SU-DHL-6 (cell line): ENCODE results near the gene MICAL2.

Experiments
- H2AFZ ChIP-seq: fragments of 200-600 bp; sonication (generic); 2 replicates; pipeline ENCODE4 v1.6.1; 2014; ENCODE audit warnings: low read depth, mild to moderate bottlenecking, moderate library complexity, mixed read lengths, antibody characterized with exemption, low read length; ENCODE audit not compliant: severe bottlenecking
- H3F3A ChIP-seq: fragments of 200-600 bp; shearing (Covaris generic); 2 replicates; pipeline ENCODE4 v1.6.0; 2016; ENCODE audit warnings: antibody characterized with exemption, mild to moderate bottlenecking; ENCODE audit not compliant: insufficient read depth
- H3K27ac ChIP-seq: fragments of 200-600 bp; sonication (generic); 2 replicates; pipeline ENCODE4 v1.5.1; 2016; ENCODE audit warnings: low read depth, mild to moderate bottlenecking, low read length, moderate library complexity, mixed read lengths
- H3K27me3 ChIP-seq: fragments of 200-600 bp; sonication (generic), shearing (Covaris generic); 2 replicates; pipeline ENCODE4 v1.6.0; 2014; ENCODE audit warnings: mild to moderate bottlenecking, low read length
- H3K36me3 ChIP-seq: fragments of 200-600 bp; sonication (generic); 2 replicates; pipeline ENCODE4 v1.6.1; 2014; ENCODE audit warnings: mild to moderate bottlenecking, low read length, mixed read lengths
- H3K4me2 ChIP-seq: fragments of 300-600, 200-600 bp; shearing (Covaris generic), sonication (generic); 2 replicates; pipeline ENCODE4 v1.6.0; 2014; ENCODE audit warnings: low read length, low read depth, mild to moderate bottlenecking; ENCODE audit not compliant: poor library complexity, severe bottlenecking
- H3K4me3 ChIP-seq: fragments of 200-600 bp; sonication (generic); 2 replicates; pipeline ENCODE4 v1.5.1; 2014; ENCODE audit warnings: antibody characterized with exemption, low read length, mild to moderate bottlenecking, mixed read lengths; ENCODE audit not compliant: insufficient read depth, poor library complexity, severe bottlenecking
- H3K79me2 ChIP-seq: fragments of 200-600 bp; sonication (generic); 2 replicates; pipeline ENCODE4 v1.6.1; 2014; ENCODE audit warnings: mild to moderate bottlenecking, low read length, moderate library complexity; ENCODE audit not compliant: insufficient read depth
- H3K9ac ChIP-seq: fragments of 200-600 bp; sonication (generic); 2 replicates; pipeline ENCODE4 v1.7.0; 2014; ENCODE audit warnings: mild to moderate bottlenecking, low read length
- H3K9me2 ChIP-seq: fragments of 200-600 bp; sonication (generic); replicated peaks from 2 replicates; pipeline ENCODE4 v1.6.1; 2014; ENCODE audit warnings: low read length; ENCODE audit not compliant: insufficient read depth
- H3K9me3 ChIP-seq: fragments of 200-600 bp; sonication (generic); 2 replicates; pipeline ENCODE4 v1.6.1; 2014; ENCODE audit warnings: low read length, mixed read lengths; ENCODE audit not compliant: insufficient read depth
- H4K20me1 ChIP-seq: fragments of 200-600 bp; sonication (generic); 2 replicates; pipeline ENCODE4 v1.6.1; 2014; ENCODE audit warnings: low read depth, mild to moderate bottlenecking, antibody characterized with exemption, low read length, moderate library complexity, mixed read lengths
- EZH2phosphoT487 ChIP-seq: fragments of 200-600 bp; sonication (generic), shearing (Covaris generic); conservative IDR thresholded peaks from 2 replicates; pipeline ENCODE4 v1.6.1; 2018; ENCODE audit warnings: mild to moderate bottlenecking, antibody characterized with exemption, low read length, moderate library complexity, mixed read lengths
- TF ChIP-seq, protein P1 (sequence below): fragments of 200-600 bp; sonication (generic); IDR thresholded peaks from one replicate; pipeline ENCODE4 v1.5.1; 2017; ENCODE audit warnings: antibody characterized with exemption, mild to moderate bottlenecking, low read length, moderate library complexity; ENCODE audit not compliant: insufficient read depth, poor library complexity, severe bottlenecking

Gene MICAL2

DNA sequence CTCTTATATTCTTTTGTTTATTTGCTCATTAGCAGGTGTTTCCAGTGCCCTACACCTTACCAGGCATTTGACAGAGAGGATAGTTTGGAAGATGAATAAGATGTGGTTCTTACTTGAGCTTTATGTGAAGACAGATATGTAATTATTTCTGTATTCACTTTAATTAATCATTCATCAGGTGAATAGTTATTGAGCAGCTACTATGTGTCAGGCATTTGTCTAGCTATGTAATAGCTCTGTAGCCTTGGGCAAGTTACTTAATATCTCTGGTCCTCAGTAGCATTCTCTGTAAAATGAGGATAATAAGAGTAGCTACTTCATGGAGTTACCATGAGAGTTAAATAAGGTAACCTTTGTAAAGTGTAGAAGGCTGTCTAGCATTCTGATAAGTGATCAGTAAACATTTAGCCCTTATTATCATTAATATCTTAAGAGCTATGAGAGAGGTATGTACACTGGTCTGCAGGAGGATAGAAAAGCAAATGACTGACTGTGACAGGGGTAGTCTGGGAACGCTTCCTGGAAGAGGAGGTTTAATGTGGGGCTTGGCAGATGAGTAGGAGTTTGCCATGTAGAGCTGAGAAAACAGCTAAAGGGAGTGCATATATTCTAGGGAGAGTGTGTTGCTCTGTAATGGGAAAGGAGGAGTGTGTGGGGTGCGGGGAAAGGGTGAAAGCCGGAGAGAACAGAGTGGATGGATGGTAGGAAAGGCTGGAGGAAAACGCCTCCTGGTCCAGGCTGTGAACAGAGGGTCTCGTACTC is 56.1 kb downstream of the MICAL2 start:
- no peaks in the 10 kb centered on the region for H3K9me2 ChIP-seq
- H4K20me1 ChIP-seq, result no peaks in the 10 kb centered on the region
- no peaks in the 10 kb centered on the region for H3F3A ChIP-seq
- no peaks in the 10 kb centered on the region for H3K9me3 ChIP-seq
- H3K4me3 ChIP-seq, result no peak overlapping the region
- H3K27me3 ChIP-seq, result no peaks in the 10 kb centered on the region; the same call in 1 of the 2 replicates
- H2AFZ ChIP-seq, result no peak overlapping the region
- no peaks in the 10 kb centered on the region for H3K36me3 ChIP-seq
- H3K27ac ChIP-seq, result no peak overlapping the region
- H3K79me2 ChIP-seq, result no peaks in the 10 kb centered on the region
- H3K4me2 ChIP-seq, result no peak overlapping the region
- TF ChIP-seq, protein P1, sequence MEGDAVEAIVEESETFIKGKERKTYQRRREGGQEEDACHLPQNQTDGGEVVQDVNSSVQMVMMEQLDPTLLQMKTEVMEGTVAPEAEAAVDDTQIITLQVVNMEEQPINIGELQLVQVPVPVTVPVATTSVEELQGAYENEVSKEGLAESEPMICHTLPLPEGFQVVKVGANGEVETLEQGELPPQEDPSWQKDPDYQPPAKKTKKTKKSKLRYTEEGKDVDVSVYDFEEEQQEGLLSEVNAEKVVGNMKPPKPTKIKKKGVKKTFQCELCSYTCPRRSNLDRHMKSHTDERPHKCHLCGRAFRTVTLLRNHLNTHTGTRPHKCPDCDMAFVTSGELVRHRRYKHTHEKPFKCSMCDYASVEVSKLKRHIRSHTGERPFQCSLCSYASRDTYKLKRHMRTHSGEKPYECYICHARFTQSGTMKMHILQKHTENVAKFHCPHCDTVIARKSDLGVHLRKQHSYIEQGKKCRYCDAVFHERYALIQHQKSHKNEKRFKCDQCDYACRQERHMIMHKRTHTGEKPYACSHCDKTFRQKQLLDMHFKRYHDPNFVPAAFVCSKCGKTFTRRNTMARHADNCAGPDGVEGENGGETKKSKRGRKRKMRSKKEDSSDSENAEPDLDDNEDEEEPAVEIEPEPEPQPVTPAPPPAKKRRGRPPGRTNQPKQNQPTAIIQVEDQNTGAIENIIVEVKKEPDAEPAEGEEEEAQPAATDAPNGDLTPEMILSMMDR, result no peak
- no peak for TF ChIP-seq EZH2phosphoT487
- no peak overlapping the region for H3K9ac ChIP-seq

DNA sequence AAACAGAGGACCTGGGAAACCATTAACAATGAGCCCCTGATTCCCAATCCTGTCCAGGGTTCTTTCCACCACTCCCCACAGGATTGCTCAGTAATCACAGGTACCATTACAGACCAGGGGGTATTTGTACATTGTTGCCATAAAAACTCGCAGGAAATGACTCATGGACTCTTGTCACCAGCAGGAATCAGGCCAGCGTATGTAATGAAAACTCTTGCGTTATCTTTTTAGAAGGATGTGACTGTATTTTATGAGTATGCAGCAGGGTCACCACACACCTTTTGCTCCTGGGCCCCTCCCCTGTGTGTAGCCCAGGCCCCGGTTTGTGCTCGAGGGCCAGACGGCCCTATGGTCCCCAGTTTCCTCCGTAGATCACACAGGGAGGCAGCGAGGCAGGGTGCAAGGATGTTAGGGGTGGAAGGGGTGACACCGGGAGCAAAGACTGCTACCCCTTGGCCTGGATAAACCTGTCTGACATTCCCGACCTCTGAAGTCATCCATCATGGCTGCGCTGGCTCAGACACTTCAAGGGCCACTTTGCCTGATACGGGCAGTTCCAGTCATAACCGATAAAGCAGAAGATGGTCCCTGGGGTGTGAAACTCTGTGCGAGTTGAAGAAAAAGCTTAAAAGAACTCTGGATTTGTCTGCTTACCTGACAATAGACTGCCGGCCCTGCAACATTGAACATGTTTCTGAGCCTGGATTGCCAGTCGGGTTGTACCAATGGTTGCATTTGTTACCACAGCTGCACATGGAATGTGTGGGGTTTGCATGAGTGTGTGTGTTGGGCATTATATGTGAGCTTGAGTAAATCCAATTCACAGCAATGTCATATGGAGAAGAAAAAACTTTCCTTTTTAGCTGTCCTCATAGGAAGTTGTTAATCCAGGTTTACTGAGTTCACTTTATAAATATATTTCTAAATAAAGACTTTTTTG is 56.9 kb downstream of the MICAL2 start:
- Histone ChIP-seq H3K79me2 (no peaks in the 10 kb centered on the region), H3K36me3 (no peaks in the 10 kb centered on the region), H3K9me2 (no peaks in the 10 kb centered on the region), H4K20me1 (no peaks in the 10 kb centered on the region), H3K27ac (no peak overlapping the region), H3K4me3 (no peak overlapping the region), H3K4me2 (no peak overlapping the region), H2AFZ (no peak overlapping the region), H3F3A (no peaks in the 10 kb centered on the region), H3K9me3 (no peaks in the 10 kb centered on the region), H3K27me3 (no peaks in the 10 kb centered on the region; the same call in 1 of the 2 replicates), H3K9ac (no peak overlapping the region)
- TF ChIP-seq EZH2phosphoT487, result no peak
- TF ChIP-seq, protein P1, result no peak

DNA sequence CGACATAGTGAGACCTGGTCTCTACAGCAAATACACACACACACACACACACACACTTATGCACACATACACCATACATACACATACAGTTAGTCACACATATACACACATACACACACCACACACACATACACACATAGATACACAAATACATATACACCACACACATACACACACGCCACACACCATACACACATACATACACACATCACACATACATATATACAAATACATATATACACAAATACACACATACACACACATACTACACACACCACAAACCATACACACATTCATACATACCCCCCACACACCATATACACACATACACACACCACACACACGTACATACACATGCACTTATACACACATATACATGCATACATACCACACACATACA is 57.7 kb downstream of the MICAL2 start:
- Histone ChIP-seq H3K9me2 (no peaks in the 10 kb centered on the region), H3K9me3 (no peaks in the 10 kb centered on the region), H3K36me3 (no peaks in the 10 kb centered on the region), H3K79me2 (no peaks in the 10 kb centered on the region), H3K4me3 (no peak overlapping the region), H2AFZ (no peak overlapping the region), H3K27ac (no peak overlapping the region), H3K4me2 (no peak overlapping the region), H3F3A (no peaks in the 10 kb centered on the region), H3K9ac (no peak overlapping the region), H3K27me3 (no peaks in the 10 kb centered on the region; the same call in 1 of the 2 replicates), H4K20me1 (no peaks in the 10 kb centered on the region)
- TF ChIP-seq EZH2phosphoT487, result no peak
- TF ChIP-seq, protein P1, result no peak
